ENCODE measurements around the gene TSPYL1.

GRCh38 chr6:116277124-116277523 is 2.6 kb downstream of the TSPYL1 start:
- TF ChIP-seq KDM1A (IDR thresholded peaks at IDR 0.05; ENCODE audit: borderline replicate concordance) (no peak), TCF7 (IDR thresholded peaks at IDR 0.05; ENCODE audit: borderline replicate concordance) (no peak), FOXK2 (IDR thresholded peaks at IDR 0.05) (no peak), KAT2A (conservative IDR thresholded peaks at IDR 0.05; ENCODE audit: control insufficient read depth, low read depth, low read length) (no peak)
- TF ChIP-seq, protein P1, sequence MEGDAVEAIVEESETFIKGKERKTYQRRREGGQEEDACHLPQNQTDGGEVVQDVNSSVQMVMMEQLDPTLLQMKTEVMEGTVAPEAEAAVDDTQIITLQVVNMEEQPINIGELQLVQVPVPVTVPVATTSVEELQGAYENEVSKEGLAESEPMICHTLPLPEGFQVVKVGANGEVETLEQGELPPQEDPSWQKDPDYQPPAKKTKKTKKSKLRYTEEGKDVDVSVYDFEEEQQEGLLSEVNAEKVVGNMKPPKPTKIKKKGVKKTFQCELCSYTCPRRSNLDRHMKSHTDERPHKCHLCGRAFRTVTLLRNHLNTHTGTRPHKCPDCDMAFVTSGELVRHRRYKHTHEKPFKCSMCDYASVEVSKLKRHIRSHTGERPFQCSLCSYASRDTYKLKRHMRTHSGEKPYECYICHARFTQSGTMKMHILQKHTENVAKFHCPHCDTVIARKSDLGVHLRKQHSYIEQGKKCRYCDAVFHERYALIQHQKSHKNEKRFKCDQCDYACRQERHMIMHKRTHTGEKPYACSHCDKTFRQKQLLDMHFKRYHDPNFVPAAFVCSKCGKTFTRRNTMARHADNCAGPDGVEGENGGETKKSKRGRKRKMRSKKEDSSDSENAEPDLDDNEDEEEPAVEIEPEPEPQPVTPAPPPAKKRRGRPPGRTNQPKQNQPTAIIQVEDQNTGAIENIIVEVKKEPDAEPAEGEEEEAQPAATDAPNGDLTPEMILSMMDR (IDR thresholded peaks at IDR 0.05 in 2 of 3, conservative IDR thresholded peaks at IDR 0.05 in 1 of 3; ENCODE audit: control insufficient read depth in 2 of 3, extremely low read depth in 1 of 3, insufficient read depth in 1 of 3, low read depth in 3 of 3, low read length in 3 of 3), result no peak
